ENCODE measurements around the gene DVL1. TPM values are rescaled to one million over a fixed set of nuclear protein-coding genes. Genes with fewer than 3 reads are reported as not detected.
"Not testable (repeated sequence)": the region's sequence is repeated elsewhere in the genome, so short reads cannot be mapped to it uniquely, and the experiment has no call there.

Gene DVL1
- polyA plus RNA-seq, 1 donor, result 54.3 TPM

DNA sequence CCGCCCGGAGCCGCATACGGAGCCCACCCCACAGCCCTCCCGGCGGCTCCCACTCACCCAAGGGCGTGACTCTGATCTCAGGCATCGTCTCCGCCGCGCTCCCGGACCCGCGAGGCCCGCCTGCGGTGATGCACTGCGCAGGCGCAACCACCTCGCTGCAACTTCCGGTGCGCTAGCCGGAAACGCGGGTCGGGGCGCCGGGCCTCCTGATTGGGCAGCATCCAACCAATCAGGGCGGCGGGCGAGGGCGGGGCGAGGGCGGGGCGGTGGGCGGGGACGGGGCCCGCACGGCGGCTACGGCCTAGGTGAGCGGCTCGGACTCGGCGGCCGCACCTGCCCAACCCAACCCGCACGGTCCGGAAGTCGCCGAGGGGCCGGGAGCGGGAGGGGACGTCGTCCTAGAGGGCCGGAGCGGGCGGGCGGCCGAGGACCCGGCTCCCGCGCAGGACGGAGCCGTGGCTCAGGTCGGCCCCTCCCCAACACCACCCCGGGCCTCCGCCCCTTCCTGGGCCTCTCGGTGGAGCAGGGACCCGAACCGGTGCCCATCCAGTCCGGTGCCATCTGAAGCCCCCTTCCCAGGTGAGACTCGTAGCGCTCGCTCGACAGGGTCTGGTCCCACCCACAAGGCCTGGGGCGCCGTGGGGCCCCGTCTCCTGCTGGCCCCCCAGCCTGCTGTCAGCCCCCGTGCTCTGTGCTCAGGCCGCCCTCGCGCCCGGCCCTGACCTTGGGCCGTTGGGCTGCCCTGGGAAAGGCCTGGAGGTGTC is 24.5 kb downstream of the DVL1 start, which contains the start of the genes CPTP and INTS11:
TSS of gene CPTP (plus strand) at position 279 of the 764 bp plus-strand sequence. CDS start 2,109 bp downstream, outside the sequence.
TSS of gene INTS11 (minus strand) at position 137 of the 764 bp plus-strand sequence. CDS start at position 85, 52 bp downstream.
- DNase-seq, result peak; percentile 92

DNA sequence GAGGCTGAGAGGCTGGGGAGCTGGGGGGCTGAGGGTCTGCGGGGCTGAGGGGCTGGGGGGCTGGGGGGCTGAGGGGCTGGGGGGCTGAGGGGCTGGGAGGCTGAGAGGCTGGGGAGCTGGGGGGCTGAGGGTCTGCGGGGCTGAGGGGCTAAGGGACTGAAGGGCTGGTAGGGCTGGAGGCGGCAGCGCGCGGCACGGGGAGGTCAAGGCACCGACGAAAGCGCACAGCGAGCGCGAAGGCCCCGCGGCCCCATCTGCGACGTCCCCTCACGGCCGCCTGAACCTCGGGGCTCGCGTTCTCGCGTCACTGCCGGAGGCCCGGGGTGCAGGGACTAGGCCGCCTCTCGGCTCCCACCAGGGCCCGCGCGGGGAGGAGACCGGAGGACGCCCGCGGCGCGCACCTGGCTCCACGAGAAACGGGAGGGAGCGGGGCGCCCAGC is 25.1 kb downstream of the DVL1 start:
- DNase-seq, result no peak

DNA sequence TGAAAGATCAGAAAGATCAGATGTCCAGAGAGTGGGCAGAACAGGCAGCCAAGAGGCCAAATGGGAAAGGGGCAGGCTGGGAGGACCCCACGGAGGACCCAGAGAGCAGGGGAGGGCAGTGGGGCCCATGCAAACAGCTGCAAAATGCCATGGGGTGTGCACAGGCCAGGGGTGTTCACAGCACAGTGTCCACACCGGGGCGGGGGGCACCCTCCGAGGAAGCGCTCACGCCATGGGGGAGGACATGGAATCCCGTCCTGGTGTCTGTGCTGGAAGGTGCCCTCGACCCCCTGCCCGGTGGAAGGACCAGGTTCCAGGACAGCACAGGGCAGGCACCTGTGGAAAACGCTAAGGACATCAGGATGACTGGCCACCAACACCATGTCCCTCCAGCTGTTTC is 26.3 kb downstream of the DVL1 start:
- no peak for DNase-seq

GRCh38 chr1:1322418-1322817 is 26.8 kb downstream of the DVL1 start:
- DNase-seq, result no peak

GRCh38 chr1:1321477-1321876 is 27.7 kb downstream of the DVL1 start:
- no peak for DNase-seq

GRCh38 chr1:1320666-1321448 is 28.4 kb downstream of the DVL1 start:
- DNase-seq, result no peak

GRCh38 chr1:1319646-1319941 is 29.6 kb downstream of the DVL1 start:
- no peak for DNase-seq

DNA sequence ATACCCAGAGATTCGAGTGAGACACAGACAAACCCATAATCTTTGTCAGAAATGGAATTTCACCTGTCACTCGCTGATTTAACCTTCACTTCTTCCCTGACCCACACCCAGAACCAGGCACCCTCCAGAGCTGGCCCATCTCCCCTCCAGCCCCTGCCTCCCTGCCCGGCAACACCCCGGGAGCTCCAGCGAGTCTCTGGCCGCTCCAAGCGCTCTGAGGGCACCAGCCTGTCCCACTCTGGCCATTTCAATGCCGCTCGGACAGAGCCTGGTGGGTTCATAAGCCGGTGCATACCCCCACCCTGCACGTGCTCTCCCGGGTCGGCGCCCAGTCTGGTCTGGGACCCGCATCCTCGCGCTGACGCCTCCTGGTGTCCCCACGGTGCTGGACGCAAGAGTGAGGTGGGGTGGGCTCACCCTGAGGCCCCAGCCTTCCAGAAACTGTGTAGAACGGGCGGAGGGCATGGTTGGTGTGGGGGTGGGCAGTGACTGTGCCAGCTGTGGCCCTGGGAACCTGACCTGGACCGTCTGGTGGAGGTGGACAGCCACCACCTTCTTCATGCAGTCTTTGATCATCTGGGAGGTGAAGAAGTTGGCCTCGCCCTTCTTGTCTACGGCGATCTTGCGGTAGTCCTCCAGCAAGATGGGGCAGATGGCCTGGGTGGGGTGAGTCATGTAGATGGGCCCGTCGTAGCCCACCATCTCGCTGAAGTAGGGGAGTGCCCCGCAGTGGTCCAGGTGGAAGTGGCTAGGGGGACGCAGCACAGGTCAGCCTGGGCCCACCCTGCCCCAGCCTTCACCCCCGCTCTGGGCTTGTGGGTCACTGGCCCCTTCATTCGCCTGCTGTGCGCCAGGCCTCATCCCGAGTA is 30.2 kb downstream of the DVL1 start:
- DNase-seq, result no peak

DNA sequence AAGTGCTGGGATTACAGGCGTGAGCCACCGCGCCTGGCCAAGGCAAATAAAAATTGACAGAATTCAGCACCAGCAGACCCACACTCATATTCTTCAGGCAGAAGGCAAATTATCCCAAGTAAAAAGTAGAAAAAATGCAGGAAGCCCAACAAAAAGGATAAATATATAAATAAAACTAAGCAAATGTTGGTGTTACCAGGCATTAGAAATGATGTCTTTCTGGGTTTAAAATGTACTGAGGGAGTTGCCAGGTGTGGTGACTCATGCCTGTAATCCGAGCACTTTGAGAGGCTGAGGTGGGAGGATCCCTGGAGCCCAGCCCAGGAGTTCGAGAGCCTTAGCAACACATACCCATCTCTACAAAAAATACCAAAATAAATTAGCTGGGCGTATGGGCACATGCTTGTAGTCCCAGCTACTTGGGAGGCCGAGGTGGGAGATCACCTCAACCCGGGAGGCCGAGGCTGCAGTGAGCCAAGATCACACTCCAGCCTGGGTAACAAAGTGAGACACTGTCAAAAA is 31.0 kb downstream of the DVL1 start:
- peak; percentile 66 for DNase-seq

- DNase-seq, result no peak
These were observed 31.8 kb downstream of the DVL1 start for GRCh38 chr1:1317420-1317819.

DNA sequence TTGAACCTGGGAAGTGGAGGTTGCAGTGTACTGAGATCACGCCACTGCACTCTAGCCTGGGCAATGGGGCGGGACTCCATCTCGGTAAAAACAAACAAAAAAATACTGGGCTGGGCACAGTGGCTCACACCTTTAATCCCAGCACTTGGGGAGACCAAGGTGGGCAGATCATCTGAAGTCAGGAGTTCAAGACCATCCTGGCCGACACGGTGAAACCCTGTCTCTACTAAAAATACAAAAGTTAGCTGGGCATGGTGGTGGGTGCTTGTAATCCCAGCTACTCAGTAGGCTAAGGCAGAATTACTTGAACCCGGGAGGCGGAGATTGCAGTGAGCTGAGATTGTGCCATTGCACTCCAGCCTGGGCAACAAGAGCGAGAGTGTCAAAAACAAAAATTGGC is 33.0 kb downstream of the DVL1 start:
- DNase-seq, result not testable (repeated sequence)

DNA sequence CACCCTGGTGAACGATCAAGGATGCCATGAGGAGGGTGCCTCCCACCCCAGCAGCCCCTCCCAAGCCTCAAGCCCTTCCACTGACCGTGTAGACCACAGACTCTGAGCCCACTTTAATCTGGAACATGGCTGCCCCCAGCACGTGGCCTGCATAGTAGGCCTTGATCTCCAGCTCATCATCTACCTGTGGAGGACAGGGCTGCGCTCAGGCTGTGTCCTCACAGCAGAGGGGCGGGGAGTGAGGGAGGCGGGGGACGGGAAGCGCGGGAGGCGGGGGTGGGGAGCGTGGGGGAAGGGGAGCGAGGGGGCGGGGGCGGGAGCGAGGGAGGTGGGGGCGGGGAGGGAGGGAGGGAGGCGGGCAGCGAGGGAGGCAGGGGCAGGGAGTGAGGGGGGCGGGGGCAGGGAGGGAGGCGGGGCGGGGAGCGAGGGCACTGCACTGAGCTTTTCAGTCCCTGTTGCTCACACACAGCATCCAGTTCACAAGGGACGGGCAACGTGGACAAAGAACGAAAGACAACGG is 33.7 kb downstream of the DVL1 start:
- no peak for DNase-seq

GRCh38 chr1:1314678-1315335 is 34.4 kb downstream of the DVL1 start:
- DNase-seq, result no peak

- no peak for DNase-seq
These were observed 35.0 kb downstream of the DVL1 start for GRCh38 chr1:1314237-1314586.

- DNase-seq, result no peak
These were observed 35.5 kb downstream of the DVL1 start for GRCh38 chr1:1313500-1314236.

DNA sequence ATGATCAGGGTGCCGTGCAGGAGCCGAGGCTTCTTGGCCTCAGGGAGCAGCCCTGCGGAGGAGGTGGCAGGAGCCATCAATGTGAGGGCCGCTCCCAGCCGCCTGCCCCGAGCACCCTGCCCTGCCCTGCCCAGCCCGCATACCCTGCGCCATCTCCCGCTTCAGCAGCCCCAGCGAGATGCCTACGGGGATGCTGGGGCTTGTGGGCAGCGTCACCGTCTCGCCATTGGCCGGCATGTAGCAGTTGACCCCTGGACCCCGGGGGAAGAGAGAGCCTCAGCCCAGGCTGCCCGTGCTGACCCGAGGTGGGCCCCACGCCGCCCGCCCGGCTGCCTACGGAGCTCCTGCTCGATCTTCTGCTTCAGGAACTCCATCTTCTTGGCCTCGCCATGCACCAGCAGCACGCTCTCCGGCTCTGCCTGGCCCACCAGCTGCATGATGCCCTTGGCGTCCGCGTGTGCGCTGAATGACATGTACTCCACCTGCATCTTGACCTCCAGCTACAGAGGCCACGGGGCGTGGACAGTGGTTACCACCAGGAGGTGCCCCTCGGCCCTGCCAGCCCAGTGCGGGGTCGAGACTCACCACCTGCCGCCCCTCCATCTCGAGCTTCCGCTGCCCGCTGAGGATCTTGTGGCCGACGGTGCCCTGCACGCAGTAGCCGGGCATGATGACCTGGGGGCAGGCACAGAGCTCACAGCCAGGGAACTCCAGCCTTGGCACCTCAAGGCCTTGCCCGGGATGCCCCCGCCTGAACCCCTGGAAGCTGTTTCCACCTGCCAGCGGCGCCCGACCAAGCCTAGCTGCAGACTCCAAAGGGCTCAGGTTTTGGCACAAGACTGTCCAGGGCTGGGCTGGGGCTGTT is 36.5 kb downstream of the DVL1 start:
- DNase-seq, result no peak

- DNase-seq, result no peak
These were observed 37.8 kb downstream of the DVL1 start for GRCh38 chr1:1311107-1312104.

- no peak for DNase-seq
These were observed 38.7 kb downstream of the DVL1 start for GRCh38 chr1:1310476-1311053.

DNA sequence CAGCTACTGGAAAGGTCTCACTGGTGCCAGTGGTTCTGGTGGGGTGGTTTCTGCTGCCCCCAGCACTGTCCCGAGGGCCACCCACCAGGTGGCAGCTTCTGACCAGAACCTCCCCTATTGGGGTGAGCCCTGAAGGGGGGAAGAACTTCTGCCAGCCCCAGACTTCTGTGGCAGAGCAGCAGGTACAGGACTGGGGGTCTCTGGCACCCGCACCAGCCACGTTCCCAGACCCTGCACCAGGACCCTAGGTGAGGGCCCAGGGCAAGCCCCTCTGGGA is 39.2 kb downstream of the DVL1 start:
- no peak for DNase-seq

Data from hindlimb muscle (tissue), 1 donor.